ENCODE measurements around the gene GPC3. TPM values are rescaled to one million over a fixed set of nuclear protein-coding genes. Genes with fewer than 3 reads are reported as not detected.

GPC3 gene
- total and polyA plus RNA-seq, 2 of the 4 experiments (the other 2 are of a cell fraction) = not detected

GRCh38 chrX:133970076-133970475 is 15.3 kb downstream of the GPC3 start:
- no peaks in the 10 kb centered on the region for H4K20me1 ChIP-seq (ENCODE audit: insufficient read depth, low read length)
- H4K91ac ChIP-seq (ENCODE audit: insufficient read depth, low read depth, low read length) = no peak overlapping the region
- no peak overlapping the region for H4K5ac ChIP-seq (ENCODE audit: low read depth, low read length)
- no peak overlapping the region for H3K14ac ChIP-seq (replicated peaks; ENCODE audit: low read depth, low read length)
- WGBS, 2 experiments (ENCODE audit: extremely low coverage in 2 of 2, insufficient read length in 1 of 2) = 20% methylated on average over 2 of the region's 5 CpGs; no CpG with 5 or more reads in 1 of the 2 experiments
- peaks cover 1% of the 10 kb centered on the region; the same call in 1 of the 2 replicates for H3K27me3 ChIP-seq (ENCODE audit: control insufficient read depth, insufficient read depth, low read length)
- no peaks in the 10 kb centered on the region for H3K79me1 ChIP-seq (ENCODE audit: low read depth in 1 of 2, low read length in 2 of 2)
- dilution Hi-C loops (cut with HindIII; ENCODE audit: low sequenced_read_pairs, unreplicated experiment) = no loop called here
- no peak overlapping the region for H2AK9ac ChIP-seq (replicated peaks; ENCODE audit: low read depth, low read length, poor library complexity)
- intact Hi-C loops (cut with micrococcal nuclease) = no loop called here
- in situ Hi-C loops (cut with MboI; ENCODE audit: low sequenced_read_pairs) = no loop called here
- H3K56ac ChIP-seq (ENCODE audit: extremely low read depth, insufficient read depth, low read length) = no peak overlapping the region
- H3K4ac ChIP-seq (ENCODE audit: low read depth, low read length) = no peak overlapping the region
- TF ChIP-seq CHD1 (IDR thresholded peaks at IDR 0.05; ENCODE audit: low read depth, low read length) = no peak
- TF ChIP-seq MXI1 (IDR thresholded peaks at IDR 0.05; ENCODE audit: borderline replicate concordance, low read depth, low read length) = no peak
- no peak for TF ChIP-seq CEBPB (IDR thresholded peaks at IDR 0.05; ENCODE audit: low read depth, low read length)
- no peak for TF ChIP-seq POLR2A (IDR thresholded peaks at IDR 0.05; ENCODE audit: low read depth, low read length)
- no peak for TF ChIP-seq RFX5 (IDR thresholded peaks at IDR 0.05; ENCODE audit: low read depth, low read length)
- no peak for TF ChIP-seq SMC3 (IDR thresholded peaks at IDR 0.05; ENCODE audit: low read depth, low read length)
- TF ChIP-seq BHLHE40 (IDR thresholded peaks at IDR 0.05; ENCODE audit: low read depth, low read length) = no peak
- no peak for TF ChIP-seq FOS (IDR thresholded peaks at IDR 0.05; ENCODE audit: low read depth, low read length)
- no peak for TF ChIP-seq CTCF (conservative IDR thresholded peaks at IDR 0.05; ENCODE audit: low read depth, low read length)
- TF ChIP-seq USF2 (IDR thresholded peaks at IDR 0.05; ENCODE audit: low read depth, low read length) = no peak
- no peak for TF ChIP-seq ELK1 (IDR thresholded peaks at IDR 0.05; ENCODE audit: borderline replicate concordance, low read depth, low read length)
- TF ChIP-seq MAFK (IDR thresholded peaks at IDR 0.05; ENCODE audit: low read depth, low read length) = no peak
- no peak for TF ChIP-seq RAD21 (IDR thresholded peaks at IDR 0.05; ENCODE audit: low read length)
- no peak for TF ChIP-seq NFE2L2 (IDR thresholded peaks at IDR 0.05; ENCODE audit: low read depth, low read length)
- no peak for TF ChIP-seq MAZ (IDR thresholded peaks at IDR 0.05; ENCODE audit: borderline replicate concordance, low read depth, low read length)
- no peak for TF ChIP-seq RCOR1 (IDR thresholded peaks at IDR 0.05; ENCODE audit: insufficient replicate concordance, low read length)
- ATAC-seq (ENCODE audit: low read depth) (no peak), DNase-seq (no peak)
- no peak overlapping the region for H3K27ac ChIP-seq (ENCODE audit: insufficient read depth, low read length)
- H2AFZ ChIP-seq (replicated peaks; ENCODE audit: low read length, poor library complexity) = no peak overlapping the region
- H3K9ac ChIP-seq (ENCODE audit: low read depth, low read length) = no peak overlapping the region
- H2BK5ac ChIP-seq (ENCODE audit: low read depth, low read length, poor library complexity, severe bottlenecking) = no peak overlapping the region
- no peak overlapping the region for H2BK20ac ChIP-seq (ENCODE audit: low read depth, low read length)
- CTCF ChIA-PET = interaction anchor here (0.5 kb wide), 1 partner anchor 13 kb away, joined by 3 read pairs; no protein-coding TSS in a partner anchor
- H3K4me2 ChIP-seq (ENCODE audit: low read depth, low read length) = no peak overlapping the region
- H3K4me1 ChIP-seq (ENCODE audit: control insufficient read depth, insufficient read depth, low read length) = no peaks in the 10 kb centered on the region
- no peak overlapping the region for H4K8ac ChIP-seq (ENCODE audit: low read depth in 2 of 2, low read length in 2 of 2)
- H3K9me1 ChIP-seq (ENCODE audit: insufficient read depth, low read length) = no peaks in the 10 kb centered on the region
- H2AK5ac ChIP-seq (ENCODE audit: low read depth, low read length) = no peak overlapping the region
- H3K18ac ChIP-seq (ENCODE audit: low read depth, low read length) = no peak overlapping the region
- H3K23ac ChIP-seq (ENCODE audit: low read depth, low read length) = no peak overlapping the region
- no TSS peak for BruUV-seq (replicated peaks)
- no peak overlapping the region for H3K4me3 ChIP-seq (ENCODE audit: insufficient read depth, low read depth, low read length)
- H2BK120ac ChIP-seq (ENCODE audit: low read depth, low read length) = no peak overlapping the region
- H3K9me3 ChIP-seq (ENCODE audit: control insufficient read depth, insufficient read depth, low read length) = no peaks in the 10 kb centered on the region
- H2BK15ac ChIP-seq (ENCODE audit: low read depth, low read length) = no peak overlapping the region
- POLR2A ChIA-PET (ENCODE audit: unreplicated experiment) = no interaction called here
- H3K36me3 ChIP-seq (ENCODE audit: control insufficient read depth, insufficient read depth, low read length) = no peaks in the 10 kb centered on the region

Measured in IMR-90 (cell line).